GM19397 (cell line): ENCODE data around the gene CCNH.

Source experiments
- ATAC-seq: cut with Tn5 transposase; IDR thresholded peaks from one replicate; pipeline ENCODE4 v1.9.1; 2021; ENCODE audit warnings: mild to moderate bottlenecking, moderate library complexity; ENCODE audit not compliant: unreplicated experiment

CCNH gene

DNA sequence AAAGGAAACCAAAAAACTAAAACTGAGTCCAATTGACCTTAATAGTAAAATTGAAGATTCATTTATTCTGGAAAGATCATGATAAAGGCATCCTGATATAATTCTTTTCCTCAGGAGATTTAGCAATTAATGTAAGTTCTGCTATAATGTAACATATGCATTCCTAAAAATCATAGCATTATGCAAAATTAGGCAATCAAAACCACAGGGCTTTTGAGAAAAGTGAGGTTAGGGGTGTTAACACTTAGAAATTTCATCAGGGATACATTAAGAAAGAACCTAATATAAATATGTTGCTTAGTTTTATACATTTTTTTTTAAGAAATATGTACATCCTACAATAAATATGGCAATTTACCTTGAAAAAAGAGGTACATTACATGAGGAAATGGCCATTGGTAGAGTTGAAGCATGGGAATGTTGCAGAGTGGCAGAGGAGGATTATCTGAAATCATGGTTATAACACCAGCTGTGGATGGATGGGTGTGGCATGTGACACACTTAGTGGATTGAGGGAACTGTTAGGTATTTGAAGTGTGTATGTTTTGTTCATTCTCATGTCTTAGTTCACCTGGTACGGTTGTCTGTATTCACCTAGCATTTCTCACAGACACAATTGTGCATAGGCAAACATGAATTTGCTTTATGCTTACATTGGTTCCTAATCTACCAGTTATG is 51.1 kb downstream of the CCNH start:
- no peak for ATAC-seq

- ATAC-seq = no peak
These were observed 51.7 kb downstream of the CCNH start for GRCh38 chr5:87361031-87361445.

GRCh38 chr5:87360132-87360531 is 52.6 kb downstream of the CCNH start:
- no peak for ATAC-seq

- no peak for ATAC-seq
These were observed 53.6 kb downstream of the CCNH start for GRCh38 chr5:87359106-87359505.

DNA sequence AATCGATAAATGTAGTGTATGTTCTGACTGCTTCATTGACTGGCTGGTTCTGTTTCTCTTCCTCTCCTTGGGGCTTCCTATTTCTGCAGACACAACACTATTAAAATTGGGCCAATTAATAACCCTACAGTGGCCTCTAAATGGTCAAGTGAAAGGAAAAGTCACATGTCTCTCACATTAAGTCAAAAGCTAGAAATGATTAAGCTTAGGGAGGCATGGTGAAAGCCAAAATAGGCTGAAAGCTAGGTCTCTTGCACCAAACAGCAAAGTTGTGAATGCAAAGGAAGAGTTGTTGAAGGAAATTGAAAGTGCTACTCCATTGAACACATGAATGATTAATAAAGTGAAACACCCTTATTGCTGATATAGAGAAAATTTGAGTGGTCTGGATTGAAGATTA is 58.2 kb downstream of the CCNH start:
- ATAC-seq = peak; percentile 92

DNA sequence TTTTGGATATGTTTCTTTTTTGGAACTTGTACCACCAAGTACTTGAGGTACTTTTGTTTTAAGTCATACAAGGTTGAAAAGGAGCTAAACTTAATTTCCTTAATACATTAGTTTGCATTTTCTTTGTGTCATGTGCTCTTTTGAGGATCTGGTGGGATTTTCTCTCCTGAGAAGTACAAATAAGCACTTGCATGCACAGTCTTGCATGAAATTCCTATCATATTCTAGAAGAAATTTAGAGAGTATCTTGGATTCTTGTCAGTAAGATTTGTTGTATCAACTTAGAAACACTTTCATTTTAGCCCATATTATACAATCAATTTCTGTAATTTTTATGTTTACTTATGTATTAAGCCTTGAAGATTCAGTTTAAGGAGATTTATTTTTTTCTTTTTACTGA is 64.9 kb downstream of the CCNH start:
- no peak for ATAC-seq

- ATAC-seq = no peak
These were observed 65.5 kb downstream of the CCNH start for GRCh38 chr5:87347272-87347671.
